ENCODE measurements around the gene PUM2.

DNA sequence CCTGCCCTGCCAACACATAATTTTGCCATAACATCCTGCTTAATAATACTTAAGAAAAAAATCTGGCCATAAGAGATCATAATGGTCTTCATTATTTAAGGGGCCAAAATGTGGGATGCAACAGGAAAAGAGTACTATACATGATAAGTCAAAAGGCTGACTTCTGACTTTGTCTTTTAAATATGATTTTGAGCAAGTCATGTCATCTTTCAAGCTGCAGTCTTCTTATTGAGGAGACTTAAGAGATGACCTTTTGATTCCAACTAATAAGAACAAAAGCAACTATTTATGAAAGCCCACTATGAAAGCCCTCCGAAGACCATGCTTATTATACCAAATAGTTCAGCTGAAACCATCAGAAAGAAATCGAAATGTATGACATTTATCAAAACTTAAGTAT lies 41.6 kb downstream of the PUM2 start:
- TF ChIP-seq, protein P1, sequence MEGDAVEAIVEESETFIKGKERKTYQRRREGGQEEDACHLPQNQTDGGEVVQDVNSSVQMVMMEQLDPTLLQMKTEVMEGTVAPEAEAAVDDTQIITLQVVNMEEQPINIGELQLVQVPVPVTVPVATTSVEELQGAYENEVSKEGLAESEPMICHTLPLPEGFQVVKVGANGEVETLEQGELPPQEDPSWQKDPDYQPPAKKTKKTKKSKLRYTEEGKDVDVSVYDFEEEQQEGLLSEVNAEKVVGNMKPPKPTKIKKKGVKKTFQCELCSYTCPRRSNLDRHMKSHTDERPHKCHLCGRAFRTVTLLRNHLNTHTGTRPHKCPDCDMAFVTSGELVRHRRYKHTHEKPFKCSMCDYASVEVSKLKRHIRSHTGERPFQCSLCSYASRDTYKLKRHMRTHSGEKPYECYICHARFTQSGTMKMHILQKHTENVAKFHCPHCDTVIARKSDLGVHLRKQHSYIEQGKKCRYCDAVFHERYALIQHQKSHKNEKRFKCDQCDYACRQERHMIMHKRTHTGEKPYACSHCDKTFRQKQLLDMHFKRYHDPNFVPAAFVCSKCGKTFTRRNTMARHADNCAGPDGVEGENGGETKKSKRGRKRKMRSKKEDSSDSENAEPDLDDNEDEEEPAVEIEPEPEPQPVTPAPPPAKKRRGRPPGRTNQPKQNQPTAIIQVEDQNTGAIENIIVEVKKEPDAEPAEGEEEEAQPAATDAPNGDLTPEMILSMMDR (conservative IDR thresholded peaks at IDR 0.05; ENCODE audit: low read depth, low read length): no peak
- TF ChIP-seq EZH2 (IDR thresholded peaks at IDR 0.05; ENCODE audit: borderline replicate concordance, low read depth, low read length, poor library complexity, severe bottlenecking): no peak

Measured in A673 (cell line).